Stimulated activated CD4-positive, alpha-beta T cell treated with anti-CD3 and anti-CD28 coated beads, Interleukin-2, amount 100 ng/mL, for 4 hours (primary cell): ENCODE measurements around the gene ZNF853.
"Not testable (repeated sequence)": the region's sequence is repeated elsewhere in the genome, so short reads cannot be mapped to it uniquely, and the experiment has no call there.

ENCODE experiments used
- DNase-seq: peaks from one replicate; pipeline ENCODE4 v3.0.0-alpha.2; 2020; ENCODE audit warnings: low read depth

Gene ZNF853

GRCh38 chr7:6614953-6615722, at the start of gene ZNF853:
Gene ZNF853, plus strand, starts transcription at chr7:6615610. Its CDS starts 565 bp downstream, at chr7:6616175.
- DNase-seq, result no peak

DNA sequence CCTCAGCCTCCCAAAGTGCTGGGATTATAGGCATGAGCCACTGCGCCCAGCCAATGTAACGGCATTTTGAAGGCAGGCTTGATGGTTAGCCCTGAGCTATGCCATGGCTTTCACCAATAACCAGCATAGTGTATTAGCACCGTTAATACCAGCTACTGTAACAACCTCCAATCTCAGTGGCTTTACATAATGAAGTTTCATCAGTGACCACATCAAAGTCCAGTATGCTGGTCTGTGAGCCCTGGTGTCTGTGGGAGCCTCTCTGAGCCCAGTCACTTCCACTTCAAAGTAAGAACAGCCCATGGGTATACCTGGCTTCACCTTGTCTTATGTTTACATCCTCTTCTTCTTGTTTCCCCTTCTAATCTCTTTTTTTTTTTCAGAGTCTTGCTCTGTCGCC, 49.8 kb upstream of the ZNF853 start:
- DNase-seq, result no peak

DNA sequence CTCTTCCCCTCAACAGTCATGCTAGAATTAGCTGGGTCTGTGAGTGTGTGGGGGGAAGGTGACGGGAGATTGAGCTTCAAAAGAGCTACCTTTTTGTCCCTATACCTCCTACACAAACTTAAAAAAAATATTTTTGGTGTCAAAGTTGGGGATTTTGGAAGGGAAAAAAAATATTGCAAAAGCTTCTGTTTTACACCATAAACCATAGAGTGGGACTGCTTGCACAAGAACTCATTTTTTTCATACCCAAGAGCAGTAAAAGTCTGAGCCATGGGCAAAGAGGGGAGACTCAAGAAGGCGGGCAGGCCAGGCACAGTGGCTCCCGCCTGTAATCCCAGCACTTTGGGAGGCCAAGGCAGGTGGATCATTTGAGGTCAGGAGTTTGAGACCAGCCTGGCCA, 47.5 kb upstream of the ZNF853 start:
- no peak for DNase-seq

GRCh38 chr7:6571160-6571779, 44.1 kb upstream of the ZNF853 start:
- no peak for DNase-seq

- no peak for DNase-seq
These were observed 40.0 kb upstream of the ZNF853 start for GRCh38 chr7:6575281-6576023.

GRCh38 chr7:6576024-6576866, 39.2 kb upstream of the ZNF853 start:
- DNase-seq, result no peak

DNA sequence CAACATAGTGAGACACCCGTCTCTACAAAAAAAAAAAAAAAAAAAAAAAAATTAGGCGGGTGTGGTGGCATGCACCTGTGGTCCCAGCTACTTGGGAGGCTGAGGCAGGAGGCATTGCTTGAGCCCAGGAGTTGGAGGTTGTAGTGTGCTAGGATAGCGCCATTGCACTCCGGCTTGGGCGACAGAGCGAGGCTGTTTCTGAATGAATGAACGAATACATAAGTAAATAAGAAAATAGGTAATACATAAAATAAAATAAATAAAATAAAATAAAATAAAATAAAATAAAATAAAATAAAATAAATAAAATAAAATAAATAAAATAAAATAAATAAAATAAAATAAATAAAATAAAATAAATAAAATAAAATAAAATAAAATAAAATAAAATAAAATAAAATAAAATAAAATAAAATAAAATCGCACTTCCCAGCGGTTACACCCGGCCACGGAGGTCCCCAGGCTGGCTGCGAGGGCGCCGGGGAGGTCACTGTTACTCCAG, 38.5 kb upstream of the ZNF853 start:
- DNase-seq, result not testable (repeated sequence)

DNA sequence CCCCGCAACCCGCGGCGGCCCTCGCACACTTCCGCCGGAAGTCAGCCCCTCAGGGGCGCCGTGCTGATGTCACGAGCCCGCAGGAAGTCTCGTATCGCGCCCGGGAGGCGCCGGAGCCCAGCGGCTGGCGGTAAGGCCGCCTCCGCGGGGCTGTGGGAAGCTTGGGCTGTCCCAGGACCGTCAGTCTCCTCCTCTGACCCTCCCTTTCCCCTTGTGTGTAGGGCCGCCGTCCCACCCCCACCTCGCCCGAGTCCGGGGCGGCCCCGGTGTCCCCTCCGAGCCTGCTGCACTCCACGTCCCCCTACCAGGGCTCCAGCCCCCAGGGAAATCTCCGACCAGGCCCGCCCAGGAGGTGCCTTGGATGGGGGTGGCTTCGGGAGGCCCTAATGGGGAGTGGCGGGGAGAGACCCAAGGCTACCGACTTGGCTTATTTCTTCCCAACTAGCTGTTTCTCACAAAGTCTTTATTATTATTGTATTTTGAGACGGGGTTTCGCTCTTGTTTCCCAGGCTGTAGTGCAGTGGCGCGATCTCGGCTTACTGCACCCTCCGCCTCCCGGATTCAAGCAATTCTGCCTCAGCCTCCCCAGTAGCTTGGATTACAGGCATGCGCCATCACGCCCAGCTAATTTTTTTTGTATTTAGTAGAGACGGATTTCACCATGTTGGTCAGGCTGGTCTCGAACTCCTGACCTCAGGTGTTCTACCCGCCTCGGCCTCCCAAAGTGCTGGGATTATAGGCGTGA, 37.9 kb upstream of the ZNF853 start, which contains the start of gene ZDHHC4:
Gene ZDHHC4, plus strand, starts transcription at position 86 of the 745 bp plus-strand sequence. CDS start 3,108 bp downstream, outside the sequence.
- peak; percentile 82 for DNase-seq

DNA sequence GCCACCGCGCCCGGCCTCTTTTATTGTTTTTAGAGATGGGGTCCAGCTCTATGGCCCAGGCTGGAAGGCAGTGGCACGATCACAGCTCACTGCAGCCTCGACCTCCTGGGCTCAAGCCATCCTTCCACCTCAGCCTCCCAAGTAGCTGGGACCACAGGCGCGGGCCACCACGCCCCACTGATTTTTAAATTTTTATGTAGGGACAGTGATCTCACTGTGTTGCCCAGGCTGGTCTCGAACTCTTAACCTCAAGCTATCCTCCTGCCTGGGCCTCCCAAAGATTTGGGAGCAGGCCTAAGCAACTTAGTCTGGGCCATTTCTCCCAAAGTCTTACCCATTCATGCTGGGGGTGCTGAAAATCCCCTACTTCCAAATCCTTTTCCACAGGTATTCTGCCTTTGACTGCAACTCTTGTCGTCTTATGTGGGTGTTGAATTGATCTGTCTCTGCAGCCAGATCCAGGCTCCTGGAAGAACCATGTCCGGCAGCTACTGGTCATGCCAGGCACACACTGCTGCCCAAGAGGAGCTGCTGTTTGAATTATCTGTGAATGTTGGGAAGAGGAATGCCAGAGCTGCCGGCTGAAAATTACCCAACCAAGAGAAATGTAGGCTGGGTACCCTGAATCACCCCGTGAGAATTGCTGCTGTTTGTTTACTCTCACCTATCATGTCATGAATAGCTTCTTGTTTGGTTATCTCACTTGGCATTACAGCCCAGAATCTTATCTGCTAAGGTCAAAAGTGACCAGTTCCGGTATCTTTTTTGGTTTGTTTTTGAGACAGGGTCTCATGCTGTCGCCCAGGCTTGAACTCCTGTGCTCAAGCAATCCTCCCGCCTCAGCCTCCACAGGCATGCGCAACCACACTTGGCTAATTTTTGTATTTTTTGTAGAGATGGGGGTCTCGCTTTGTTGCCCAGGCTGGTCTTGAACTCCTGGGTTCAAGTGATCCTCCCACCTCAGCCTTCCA, 37.0 kb upstream of the ZNF853 start:
- DNase-seq, result no peak

DNA sequence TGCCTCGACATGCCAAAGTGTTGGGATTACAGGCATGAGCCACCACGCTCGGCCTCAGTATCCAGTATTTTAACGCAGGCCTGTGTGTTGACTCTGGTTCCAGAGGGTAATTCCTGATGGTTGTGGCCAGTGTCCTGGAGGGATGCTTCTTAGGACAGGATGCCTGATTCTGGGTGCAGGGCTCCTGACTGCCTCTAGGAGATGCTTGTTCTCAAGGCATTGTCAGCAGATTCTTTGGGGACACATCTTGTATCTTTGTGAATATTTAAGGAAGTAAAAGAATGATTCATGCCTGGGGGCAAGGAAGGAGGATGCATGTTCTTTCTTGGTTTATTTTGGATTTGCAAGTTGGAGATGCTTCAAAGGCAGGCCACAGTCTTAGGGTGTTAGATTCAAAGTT, 36.0 kb upstream of the ZNF853 start:
- no peak for DNase-seq

DNA sequence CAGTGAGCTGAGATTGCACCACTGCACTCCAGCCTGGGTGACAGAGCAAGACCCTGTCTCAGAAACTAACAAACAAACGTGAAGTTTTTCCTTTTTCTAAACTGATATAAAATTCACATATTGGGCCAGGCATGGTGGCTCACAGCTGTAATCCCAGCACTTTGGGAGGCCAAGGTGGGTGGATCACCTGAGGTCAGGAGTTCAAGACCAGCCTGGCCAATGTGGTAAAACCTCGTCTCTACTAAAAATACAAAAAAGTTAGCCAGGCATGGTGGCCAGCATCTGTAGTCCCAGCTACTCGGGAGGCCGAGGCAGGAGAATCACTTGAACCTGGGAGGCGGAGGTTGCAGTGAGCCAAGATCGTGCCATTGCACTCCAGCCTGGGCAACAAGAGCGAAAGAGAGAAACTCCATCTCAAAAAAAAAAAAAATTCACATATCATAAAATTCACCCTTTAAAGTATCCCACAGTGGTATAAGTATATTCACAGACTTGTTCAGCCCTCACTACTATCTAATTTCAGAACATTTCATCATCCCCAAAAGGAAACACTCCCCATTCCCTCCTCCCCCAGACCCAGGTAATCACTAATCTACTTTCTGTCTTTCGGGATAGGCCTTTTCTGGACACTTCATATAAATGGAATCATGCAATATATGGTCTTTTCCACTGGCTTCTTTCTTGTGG, 29.5 kb upstream of the ZNF853 start:
- not testable (repeated sequence) for DNase-seq

GRCh38 chr7:6588566-6588965, 26.8 kb upstream of the ZNF853 start:
- no peak for DNase-seq

DNA sequence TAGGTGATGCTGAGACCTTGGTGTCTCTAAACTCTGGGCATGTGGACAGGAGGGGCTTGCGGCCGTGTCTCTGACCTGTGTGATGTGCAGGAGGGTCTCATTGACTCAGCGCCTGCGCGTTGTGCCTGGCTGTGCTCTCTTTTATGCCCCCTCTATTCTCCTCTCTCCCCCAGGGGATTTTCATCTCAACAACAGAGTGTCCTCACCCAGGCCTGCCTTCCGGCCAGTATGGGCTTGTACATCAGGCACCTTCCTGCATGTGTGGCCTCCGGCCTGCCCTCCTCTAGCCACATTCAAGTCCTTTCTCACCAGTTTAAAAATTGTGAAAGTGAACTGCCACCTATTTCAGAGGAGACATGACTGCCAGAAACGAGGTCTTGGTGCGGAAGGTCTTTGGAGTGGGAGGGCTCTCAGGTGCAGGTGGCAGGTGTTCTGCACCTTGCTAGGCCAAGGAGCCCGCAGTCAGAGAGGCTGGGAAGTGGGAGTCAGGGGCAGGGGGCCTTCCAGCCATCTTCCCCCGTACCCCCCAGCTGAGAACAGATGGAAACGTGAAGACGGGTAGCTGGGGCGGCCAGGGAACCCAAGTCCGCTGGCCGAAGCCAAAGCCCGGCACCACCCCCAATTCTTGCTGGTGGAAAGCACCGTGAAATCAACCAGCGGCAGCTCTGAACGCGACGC, 26.1 kb upstream of the ZNF853 start:
- no peak for DNase-seq

- DNase-seq, result peak; percentile 67
These were observed 25.4 kb upstream of the ZNF853 start, which contains the start of gene INTS15 for GRCh38 chr7:6589829-6590644. Gene INTS15, plus strand, starts transcription at chr7:6590021. Its CDS starts 263 bp downstream, at chr7:6590284.

GRCh38 chr7:6590645-6591110, 24.7 kb upstream of the ZNF853 start:
- DNase-seq, result no peak

DNA sequence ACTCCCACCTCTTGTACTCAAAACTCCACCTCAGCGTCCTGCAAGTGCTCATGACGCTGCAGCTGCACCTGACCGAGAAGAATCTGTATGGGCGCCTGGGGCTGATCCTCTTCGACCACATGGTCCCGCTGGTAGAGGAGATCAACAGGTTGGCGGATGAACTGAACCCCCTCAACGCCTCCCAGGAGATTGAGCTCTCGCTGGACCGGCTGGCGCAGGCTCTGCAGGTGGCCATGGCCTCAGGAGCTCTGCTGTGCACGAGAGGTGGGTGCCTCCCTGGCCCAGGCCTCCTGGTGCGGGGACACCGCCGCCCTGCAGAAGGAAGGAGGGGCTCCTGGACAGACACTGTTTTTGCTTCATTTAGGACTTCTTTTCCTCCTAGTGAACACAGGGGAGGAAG, 15.3 kb upstream of the ZNF853 start:
- no peak for DNase-seq

- DNase-seq, result no peak
These were observed 11.0 kb upstream of the ZNF853 start for GRCh38 chr7:6604458-6604857.
